Neutrophil (primary cell): ENCODE results near the gene HBA1.
"Not testable (repeated sequence)": the region's sequence is repeated elsewhere in the genome, so short reads cannot be mapped to it uniquely, and the experiment has no call there.

Experiments used
- H3K27ac ChIP-seq: fragments of 200-600 bp; sonication (generic); 2 replicates; pipeline ENCODE4 v1.5.1; 2016; ENCODE audit warnings: mild to moderate bottlenecking, moderate library complexity
- H3K27me3 ChIP-seq: fragments of 200-600 bp; sonication (generic); 2 replicates; pipeline ENCODE4 v1.6.0; 2016; ENCODE audit warnings: mild to moderate bottlenecking
- H3K36me3 ChIP-seq: fragments of 200-600 bp; sonication (generic); 2 replicates; pipeline ENCODE4 v1.5.1; 2017
- H3K4me1 ChIP-seq, 2 experiments: fragments of 200-600 bp in 1 of 2; sonication (generic) in 1 of 2; 1 replicate in 1 of 2; 2 replicates in 1 of 2; pipeline versions ENCODE4 v1.5.1 to v1.6.1; 2013 to 2016; ENCODE audit warnings: low read depth in 1 of 2, low read length in 1 of 2, mild to moderate bottlenecking in 1 of 2, moderate library complexity in 1 of 2; ENCODE audit not compliant: control insufficient read depth in 1 of 2, insufficient read depth in 1 of 2
- H3K4me3 ChIP-seq, 2 experiments: fragments of 200-600 bp in 1 of 2; sonication (generic) in 1 of 2; 1 replicate in 1 of 2; 2 replicates in 1 of 2; pipeline ENCODE4 v1.5.1; 2013 to 2016; ENCODE audit warnings: low read depth in 1 of 2, low read length in 1 of 2, mild to moderate bottlenecking in 1 of 2, moderate library complexity in 1 of 2
- H3K9me3 ChIP-seq: fragments of 200-600 bp; sonication (generic); 2 replicates; pipeline ENCODE4 v1.5.1; 2016
- CTCF ChIP-seq: fragments of 200-600 bp; sonication (generic); IDR thresholded peaks from 2 replicates; pipeline ENCODE4 v1.5.1; 2016; ENCODE audit warnings: antibody characterized with exemption

HBA1 gene

GRCh38 chr16:176477-177382 is at the start of gene HBA1:
Gene HBA1, plus strand, starts transcription at chr16:176680. Its CDS starts 37 bp downstream, at chr16:176717.
- H3K9me3 ChIP-seq, H3K4me3 ChIP-seq, H3K27ac ChIP-seq, H3K36me3 ChIP-seq: not testable (repeated sequence)
- Histone ChIP-seq H3K27me3 (peaks cover 89% of the 10 kb centered on the region), H3K4me1 (peaks cover 6 to 16% of the 10 kb centered on the region in 2 experiments)

- Histone ChIP-seq H3K27ac (no peak overlapping the region), H3K4me3 (no peak overlapping the region), H3K9me3 (no peaks in the 10 kb centered on the region), H3K36me3 (no peaks in the 10 kb centered on the region), H3K4me1 (no peaks in the 10 kb centered on the region), H3K27me3 (no peaks in the 10 kb centered on the region)
- TF ChIP-seq CTCF = no peak
Observed at GRCh38 chr16:129075-129474, 47.4 kb upstream of the HBA1 start.

GRCh38 chr16:130533-131173 is 45.8 kb upstream of the HBA1 start:
- H3K4me1 ChIP-seq = no peaks in the 10 kb centered on the region
- no peaks in the 10 kb centered on the region for H3K36me3 ChIP-seq
- H3K27ac ChIP-seq = no peak overlapping the region
- TF ChIP-seq CTCF = no peak
- H3K4me3 ChIP-seq = no peak overlapping the region
- H3K27me3 ChIP-seq = no peaks in the 10 kb centered on the region
- H3K9me3 ChIP-seq = no peaks in the 10 kb centered on the region

GRCh38 chr16:132120-132519 is 44.4 kb upstream of the HBA1 start:
- Histone ChIP-seq H3K27ac (no peak overlapping the region), H3K4me3 (no peak overlapping the region), H3K27me3 (no peaks in the 10 kb centered on the region), H3K9me3 (no peaks in the 10 kb centered on the region), H3K36me3 (no peaks in the 10 kb centered on the region), H3K4me1 (no peaks in the 10 kb centered on the region)
- TF ChIP-seq CTCF = no peak

GRCh38 chr16:133716-134115 is 42.8 kb upstream of the HBA1 start:
- Histone ChIP-seq H3K27me3 (no peaks in the 10 kb centered on the region), H3K27ac (no peak overlapping the region), H3K9me3 (no peaks in the 10 kb centered on the region), H3K4me3 (no peak overlapping the region), H3K4me1 (peaks cover 4 to 5% of the 10 kb centered on the region in 2 experiments), H3K36me3 (no peaks in the 10 kb centered on the region)
- no peak for TF ChIP-seq CTCF

- no peaks in the 10 kb centered on the region for H3K9me3 ChIP-seq
- TF ChIP-seq CTCF = no peak
- H3K27me3 ChIP-seq = peaks cover 10% of the 10 kb centered on the region
- no peak overlapping the region for H3K27ac ChIP-seq
- H3K4me3 ChIP-seq = peak overlapping the region; percentile 43 to 79
- H3K36me3 ChIP-seq = no peaks in the 10 kb centered on the region
- peaks cover 4 to 5% of the 10 kb centered on the region in 2 experiments for H3K4me1 ChIP-seq
Observed at GRCh38 chr16:138049-138417, 38.4 kb upstream of the HBA1 start.
